WTC11 (cell line): Measurements from ENCODE around the gene CNGA3.
A peak's percentile ranks its signal among the peaks of the same experiment; 100 is the strongest.

ENCODE experiments used
- CREM ChIP-seq: sonication (generic); formaldehyde crosslinking; IDR thresholded peaks from 2 replicates; pipeline ENCODE4 v1.8.1; 2022; ENCODE audit warnings: mild to moderate bottlenecking, missing genetic modification reagents, moderate library complexity
- E2F1 ChIP-seq: sonication (generic); formaldehyde crosslinking; IDR thresholded peaks from 2 replicates; pipeline ENCODE4 v1.8.0; 2022; ENCODE audit warnings: mild to moderate bottlenecking, missing genetic modification reagents
- MAX ChIP-seq: sonication (generic); formaldehyde crosslinking; IDR thresholded peaks from 2 replicates; pipeline ENCODE4 v1.8.0; 2022; ENCODE audit warnings: mild to moderate bottlenecking, missing genetic modification reagents
- TP53 ChIP-seq: sonication (generic); formaldehyde crosslinking; IDR thresholded peaks from 2 replicates; pipeline ENCODE4 v1.8.1; 2023; ENCODE audit warnings: mild to moderate bottlenecking, missing genetic modification reagents
- ZNF671 ChIP-seq: fragments of 250-450 bp; sonication (Bioruptor Pico); IDR thresholded peaks from 2 replicates; pipeline ENCODE4 v1.8.0; 2021; ENCODE audit warnings: mild to moderate bottlenecking
- TF ChIP-seq, protein P1 (sequence below): fragments of 200-600 bp; IDR thresholded peaks from 2 replicates; pipeline ENCODE4 v1.8.0; 2022; ENCODE audit warnings: antibody characterized with exemption
- TF ChIP-seq, protein P2 (sequence below): sonication (generic); formaldehyde crosslinking; IDR thresholded peaks from 2 replicates; pipeline ENCODE4 v1.8.1; 2023; ENCODE audit warnings: mild to moderate bottlenecking, moderate library complexity, missing genetic modification reagents
- TF ChIP-seq, protein P3 (sequence below): sonication (generic); formaldehyde crosslinking; IDR thresholded peaks from 2 replicates; pipeline ENCODE4 v1.8.1; 2022; ENCODE audit warnings: missing genetic modification reagents, borderline replicate concordance

DNA sequence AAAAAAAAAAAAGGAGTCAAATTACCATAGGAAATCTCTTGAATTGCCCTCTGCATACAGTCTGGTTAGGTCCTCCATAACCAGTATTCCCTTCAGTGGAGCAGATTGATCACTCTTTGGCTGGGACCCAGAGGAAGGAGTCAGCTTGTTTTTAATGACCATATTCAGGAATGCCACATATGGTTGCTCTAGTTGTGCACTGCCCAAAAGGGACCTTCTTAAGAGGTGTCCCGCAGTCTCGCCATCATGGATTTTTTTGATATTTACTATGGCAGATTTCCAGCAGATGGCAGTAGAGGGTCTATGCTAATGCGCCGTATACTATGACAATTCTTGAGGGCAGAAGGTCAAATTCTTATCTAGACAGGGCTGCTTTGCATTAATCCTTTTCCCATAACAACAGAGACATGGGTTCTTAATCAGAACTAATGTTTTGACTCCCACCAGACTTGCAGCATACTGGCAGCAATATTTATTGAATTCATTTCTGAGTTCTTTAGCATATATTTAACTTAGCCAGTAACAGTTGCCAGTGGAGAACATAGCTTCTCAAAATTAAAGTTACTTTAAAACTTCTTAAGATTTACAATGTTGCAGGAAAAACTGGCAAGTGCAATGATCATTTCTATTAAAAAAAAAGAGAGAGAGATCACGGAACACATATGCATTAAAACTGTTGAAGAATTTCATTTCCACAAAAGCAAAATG is 66.6 kb downstream of the CNGA3 start:
- TF ChIP-seq E2F1 (CRISPR knock-in tag), result no peak
- no peak for TF ChIP-seq ZNF671
- TF ChIP-seq TP53 (CRISPR knock-in tag), result no peak
- TF ChIP-seq MAX (CRISPR knock-in tag), result no peak
- TF ChIP-seq, protein P1, sequence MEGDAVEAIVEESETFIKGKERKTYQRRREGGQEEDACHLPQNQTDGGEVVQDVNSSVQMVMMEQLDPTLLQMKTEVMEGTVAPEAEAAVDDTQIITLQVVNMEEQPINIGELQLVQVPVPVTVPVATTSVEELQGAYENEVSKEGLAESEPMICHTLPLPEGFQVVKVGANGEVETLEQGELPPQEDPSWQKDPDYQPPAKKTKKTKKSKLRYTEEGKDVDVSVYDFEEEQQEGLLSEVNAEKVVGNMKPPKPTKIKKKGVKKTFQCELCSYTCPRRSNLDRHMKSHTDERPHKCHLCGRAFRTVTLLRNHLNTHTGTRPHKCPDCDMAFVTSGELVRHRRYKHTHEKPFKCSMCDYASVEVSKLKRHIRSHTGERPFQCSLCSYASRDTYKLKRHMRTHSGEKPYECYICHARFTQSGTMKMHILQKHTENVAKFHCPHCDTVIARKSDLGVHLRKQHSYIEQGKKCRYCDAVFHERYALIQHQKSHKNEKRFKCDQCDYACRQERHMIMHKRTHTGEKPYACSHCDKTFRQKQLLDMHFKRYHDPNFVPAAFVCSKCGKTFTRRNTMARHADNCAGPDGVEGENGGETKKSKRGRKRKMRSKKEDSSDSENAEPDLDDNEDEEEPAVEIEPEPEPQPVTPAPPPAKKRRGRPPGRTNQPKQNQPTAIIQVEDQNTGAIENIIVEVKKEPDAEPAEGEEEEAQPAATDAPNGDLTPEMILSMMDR, result 0 out of 2 replicates have a peak, but pooled peaks have one; percentile 48
- TF ChIP-seq, protein P2, sequence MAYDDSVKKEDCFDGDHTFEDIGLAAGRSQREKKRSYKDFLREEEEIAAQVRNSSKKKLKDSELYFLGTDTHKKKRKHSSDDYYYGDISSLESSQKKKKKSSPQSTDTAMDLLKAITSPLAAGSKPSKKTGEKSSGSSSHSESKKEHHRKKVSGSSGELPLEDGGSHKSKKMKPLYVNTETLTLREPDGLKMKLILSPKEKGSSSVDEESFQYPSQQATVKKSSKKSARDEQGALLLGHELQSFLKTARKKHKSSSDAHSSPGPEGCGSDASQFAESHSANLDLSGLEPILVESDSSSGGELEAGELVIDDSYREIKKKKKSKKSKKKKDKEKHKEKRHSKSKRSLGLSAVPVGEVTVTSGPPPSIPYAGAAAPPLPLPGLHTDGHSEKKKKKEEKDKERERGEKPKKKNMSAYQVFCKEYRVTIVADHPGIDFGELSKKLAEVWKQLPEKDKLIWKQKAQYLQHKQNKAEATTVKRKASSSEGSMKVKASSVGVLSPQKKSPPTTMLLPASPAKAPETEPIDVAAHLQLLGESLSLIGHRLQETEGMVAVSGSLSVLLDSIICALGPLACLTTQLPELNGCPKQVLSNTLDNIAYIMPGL (CRISPR knock-in tag), result no peak
- TF ChIP-seq, protein P3, sequence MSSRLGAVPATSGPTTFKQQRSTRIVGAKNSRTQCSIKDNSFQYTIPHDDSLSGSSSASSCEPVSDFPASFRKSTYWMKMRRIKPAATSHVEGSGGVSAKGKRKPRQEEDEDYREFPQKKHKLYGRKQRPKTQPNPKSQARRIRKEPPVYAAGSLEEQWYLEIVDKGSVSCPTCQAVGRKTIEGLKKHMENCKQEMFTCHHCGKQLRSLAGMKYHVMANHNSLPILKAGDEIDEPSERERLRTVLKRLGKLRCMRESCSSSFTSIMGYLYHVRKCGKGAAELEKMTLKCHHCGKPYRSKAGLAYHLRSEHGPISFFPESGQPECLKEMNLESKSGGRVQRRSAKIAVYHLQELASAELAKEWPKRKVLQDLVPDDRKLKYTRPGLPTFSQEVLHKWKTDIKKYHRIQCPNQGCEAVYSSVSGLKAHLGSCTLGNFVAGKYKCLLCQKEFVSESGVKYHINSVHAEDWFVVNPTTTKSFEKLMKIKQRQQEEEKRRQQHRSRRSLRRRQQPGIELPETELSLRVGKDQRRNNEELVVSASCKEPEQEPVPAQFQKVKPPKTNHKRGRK (CRISPR knock-in tag), result no peak
- no peak for TF ChIP-seq CREM (CRISPR knock-in tag)
